ENCODE data around the gene HCLS1.
"Not testable (repeated sequence)": the region's sequence is repeated elsewhere in the genome, so short reads cannot be mapped to it uniquely, and the experiment has no call there.

Gene HCLS1

GRCh38 chr3:121654493-121655385, 6.0 kb downstream of the HCLS1 start:
- no peak for DNase-seq

- DNase-seq: no peak
Measured at GRCh38 chr3:121651684-121652083, 9.0 kb downstream of the HCLS1 start.

- no peak for DNase-seq
Measured at GRCh38 chr3:121649645-121650044, 11.1 kb downstream of the HCLS1 start.

GRCh38 chr3:121648219-121648958, 12.3 kb downstream of the HCLS1 start:
- DNase-seq: no peak

- DNase-seq: no peak
Measured at GRCh38 chr3:121645054-121645453, 15.6 kb downstream of the HCLS1 start.

GRCh38 chr3:121642601-121643314, 17.9 kb downstream of the HCLS1 start:
- no peak for DNase-seq

- no peak for DNase-seq
Measured at GRCh38 chr3:121641127-121641526, 19.6 kb downstream of the HCLS1 start.

- no peak for DNase-seq
Measured at GRCh38 chr3:121637922-121638321, 22.8 kb downstream of the HCLS1 start.

- DNase-seq: no peak
Measured at GRCh38 chr3:121630355-121630754, 30.3 kb downstream of the HCLS1 start.

GRCh38 chr3:121629601-121630000, 31.1 kb downstream of the HCLS1 start:
- DNase-seq: no peak

GRCh38 chr3:121627622-121628021, 33.1 kb downstream of the HCLS1 start:
- DNase-seq: no peak

- no peak for DNase-seq
Measured at GRCh38 chr3:121627211-121627610, 33.5 kb downstream of the HCLS1 start.

GRCh38 chr3:121626495-121626894, 34.2 kb downstream of the HCLS1 start:
- no peak for DNase-seq

GRCh38 chr3:121624147-121624899, 36.4 kb downstream of the HCLS1 start:
- DNase-seq: no peak

GRCh38 chr3:121621491-121621890, 39.2 kb downstream of the HCLS1 start:
- no peak for DNase-seq

- no peak for DNase-seq
Measured at GRCh38 chr3:121619691-121620090, 41.0 kb downstream of the HCLS1 start.

GRCh38 chr3:121606106-121606505, 54.6 kb downstream of the HCLS1 start:
- no peak for DNase-seq

- DNase-seq: no peak
Measured at GRCh38 chr3:121604759-121605158, 55.9 kb downstream of the HCLS1 start.

- no peak for DNase-seq
Measured at GRCh38 chr3:121601212-121601812, 59.4 kb downstream of the HCLS1 start.

GRCh38 chr3:121599900-121600299, 60.8 kb downstream of the HCLS1 start:
- not testable (repeated sequence) for DNase-seq

GRCh38 chr3:121598564-121598963, 62.1 kb downstream of the HCLS1 start:
- no peak for DNase-seq

GRCh38 chr3:121595765-121596406, 64.8 kb downstream of the HCLS1 start:
- DNase-seq: no peak
